ENCODE results near the gene DENND2C. TPM values are rescaled to one million over a fixed set of nuclear protein-coding genes. Genes with fewer than 3 reads are reported as not detected.

DENND2C gene, protein sequence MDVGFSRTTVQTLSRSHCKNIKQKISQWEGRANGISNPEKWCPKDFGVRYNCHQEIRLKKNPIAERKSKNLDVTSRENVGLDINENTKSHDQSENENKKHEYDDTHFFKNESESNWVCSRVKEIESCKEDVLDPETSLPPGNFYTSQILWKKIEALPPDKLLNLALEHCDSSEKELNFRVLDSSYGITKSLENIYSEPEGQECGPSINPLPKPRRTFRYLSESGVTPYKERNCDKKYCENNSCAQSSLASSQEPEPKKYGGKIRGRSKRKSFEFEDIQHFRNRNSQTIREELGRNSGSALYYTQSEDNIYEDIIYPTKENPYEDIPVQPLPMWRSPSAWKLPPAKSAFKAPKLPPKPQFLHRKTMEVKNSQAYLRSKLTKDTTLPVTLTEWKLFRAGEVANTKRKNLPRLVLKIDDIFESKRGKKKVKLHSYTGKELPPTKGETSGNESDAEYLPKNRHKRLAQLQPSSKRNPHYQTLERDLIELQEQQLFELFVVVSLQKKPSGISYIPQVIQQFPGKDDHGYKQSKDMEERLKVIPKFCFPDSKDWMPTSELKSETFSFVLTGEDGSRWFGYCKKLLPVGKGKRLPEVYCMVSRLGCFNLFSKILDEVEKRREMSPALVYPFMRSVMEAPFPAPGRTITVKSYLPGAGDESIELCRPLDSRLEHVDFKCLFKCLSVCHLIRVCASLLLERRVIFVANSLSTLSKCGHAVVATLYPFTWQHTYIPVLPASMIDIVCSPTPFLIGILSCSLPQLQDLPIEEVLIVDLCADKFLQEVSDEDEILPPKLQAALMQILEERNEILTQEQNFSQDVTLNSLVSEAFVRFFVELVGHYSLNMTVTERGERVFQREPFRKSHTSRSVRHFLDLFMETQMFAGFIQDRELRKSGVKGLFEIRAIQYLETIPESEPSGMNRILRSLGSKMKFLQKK
- total RNA-seq (1 to 10 TPM in 1 of 5 donors, under 1 TPM in 4; 0.61 to 1.5 (median 0.79) TPM), total RNA-seq (0.57 to 5.9 (median 2.9) reads per million in 29 experiments)
- total RNA-seq (2013) = 1.8 TPM

- no peaks in the 10 kb centered on the region for H3K9me3 Mint-ChIP-seq
- DNase-seq = peak in 1 of 35 experiments; percentile 1
These were observed at the start of gene DENND2C for GRCh38 chr1:114669562-114670082. TSS of gene DENND2C (minus strand) at chr1:114670049. CDS start at chr1:114625984, 44,065 bp downstream.

GRCh38 chr1:114719424-114719787, 49.6 kb upstream of the DENND2C start:
- H3K4me3 Mint-ChIP-seq = no peak overlapping the region
- peaks cover 56% of the 10 kb centered on the region for H3K36me3 Mint-ChIP-seq
- ChIA-PET CTCF (interaction anchor here in 1 of 2 donors (0.6 to 2.1 kb wide), 3 partner anchors 32 to 884 kb away, joined by 3 to 8 read pairs (median 3); partner anchors contain the start of gene BCAS2), POLR2A (interaction anchor here (0.5 to 1.3 kb wide), 7 partner anchors 22 to 378 kb away, joined by 3 read pairs; no protein-coding TSS in a partner anchor)
- H3K27me3 Mint-ChIP-seq = no peaks in the 10 kb centered on the region
- DNase-seq (no peak), ATAC-seq (replicated peaks in 1 of 4) (no peak)
- Histone ChIP-seq H3K4me1 (ENCODE audit: control insufficient read depth in 1 of 2, extremely low read depth in 1 of 2, insufficient read depth in 2 of 2, low read length in 2 of 2) (peaks cover 15% of the 10 kb centered on the region in 2 experiments), H3K9me3 (no peaks in the 10 kb centered on the region), H3K36me3 (ENCODE audit: control insufficient read depth in 2 of 2, extremely low read depth in 1 of 2, insufficient read depth in 1 of 2, low read length in 1 of 2) (peaks cover 14 to 67% of the 10 kb centered on the region in 2 donors), H3K27me3 (replicated peaks in 1 of 2; ENCODE audit: control insufficient read depth in 2 of 2, extremely low read depth in 1 of 2, insufficient read depth in 2 of 2, low read length in 1 of 2) (no peaks in the 10 kb centered on the region), H3K4me3 (ENCODE audit: control insufficient read depth in 1 of 2, extremely low read depth in 1 of 2, low read length in 1 of 2) (no peak overlapping the region), H3K27ac (ENCODE audit: low read length) (no peak overlapping the region)
- peaks cover 20 to 23% (median 22%) of the 10 kb centered on the region in 3 donors for H3K4me1 Mint-ChIP-seq
- H3K9me3 Mint-ChIP-seq = no peaks in the 10 kb centered on the region
- WGBS (ENCODE audit: insufficient coverage) = 87% methylated on average over 3 of the region's 3 CpGs
- no peak overlapping the region for H3K27ac Mint-ChIP-seq

More at GRCh38 chr1:114669562-114670082, at the start of gene DENND2C:
- Histone ChIP-seq H3K27ac (ENCODE audit: low read length) (peak within 1 kb of the TSS; percentile 21), H3K4me1 (ENCODE audit: control insufficient read depth in 1 of 2, extremely low read depth in 1 of 2, insufficient read depth in 2 of 2, low read length in 2 of 2) (peaks cover 0 to 11% of the 10 kb centered on the region in 2 experiments), H3K36me3 (ENCODE audit: control insufficient read depth in 2 of 2, extremely low read depth in 1 of 2, insufficient read depth in 1 of 2, low read length in 1 of 2) (no peaks in the 10 kb centered on the region), H3K27me3 (replicated peaks in 1 of 2; ENCODE audit: control insufficient read depth in 2 of 2, extremely low read depth in 1 of 2, insufficient read depth in 2 of 2, low read length in 1 of 2) (peaks cover 6 to 16% of the 10 kb centered on the region in 2 experiments), H3K9me3 (no peaks in the 10 kb centered on the region), H3K4me3 (ENCODE audit: control insufficient read depth in 1 of 2, extremely low read depth in 1 of 2, low read length in 1 of 2) (peak within 1 kb of the TSS; percentile 76 to 82)
- Mint-ChIP-seq H3K4me3 (peak within 1 kb of the TSS; percentile 89 to 96 (median 94)), H3K27ac (peak within 1 kb of the TSS; percentile 9 to 79), H3K36me3 (no peaks in the 10 kb centered on the region), H3K4me1 (peaks cover 0 to 10% (median 9%) of the 10 kb centered on the region in 3 donors), H3K27me3 (peaks cover 11 to 12% of the 10 kb centered on the region in 2 donors)
- ATAC-seq (replicated peaks in 1 of 4) = peak; percentile 46 to 68 (median 58)
- ChIA-PET CTCF (interaction anchor here (0.6 to 1.0 kb wide), 5 partner anchors 8 to 88 kb away, joined by 3 to 6 read pairs (median 3); partner anchors contain the start of gene BCAS2 (in 1 of the 2)), POLR2A (interaction anchor here in 1 of 2 donors (1.1 kb wide), 1 partner anchor 47 kb away, joined by 4 read pairs; the partner anchor contains the start of gene NRAS)
- WGBS (ENCODE audit: insufficient coverage) = 1% methylated on average over 48 of the region's 50 CpGs

DNA sequence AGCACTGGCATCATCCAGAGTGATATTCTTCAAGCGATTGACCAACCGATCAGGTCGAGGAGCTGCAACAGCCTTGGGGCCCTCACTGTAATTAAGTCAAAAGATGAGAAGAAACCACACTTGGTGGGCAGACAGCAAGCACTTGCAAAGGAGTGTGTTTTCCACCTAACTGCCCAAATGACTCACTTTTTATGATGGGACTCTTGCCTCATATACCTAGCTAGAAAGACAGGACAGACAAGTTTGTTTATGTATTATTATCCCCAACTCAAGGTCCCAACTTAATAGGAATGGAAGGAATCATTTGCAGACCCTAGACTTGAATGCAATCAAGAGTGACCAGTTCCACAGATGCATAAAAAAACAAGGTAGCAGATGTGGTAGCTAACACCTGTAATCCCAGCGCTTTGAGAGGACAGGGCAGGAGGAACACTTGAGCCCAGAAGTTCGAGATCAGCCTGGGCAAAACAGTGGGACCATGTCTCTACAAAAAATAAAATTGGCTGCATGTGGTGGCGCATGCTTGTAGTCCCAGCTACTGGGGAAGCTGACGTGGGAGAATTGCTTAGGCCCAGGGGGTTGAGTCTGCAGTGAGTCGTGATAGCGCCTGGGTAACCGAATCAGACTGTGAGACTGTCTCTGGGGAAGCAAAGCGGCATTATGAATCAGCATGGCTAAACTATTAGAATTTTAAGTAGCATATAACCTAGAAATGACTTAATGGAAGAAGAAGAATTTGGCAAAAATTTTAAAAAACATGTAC, 49.0 kb upstream of the DENND2C start:
- H3K9me3 Mint-ChIP-seq = no peaks in the 10 kb centered on the region
- WGBS (ENCODE audit: insufficient coverage) = 95% methylated on average over 6 of the region's 11 CpGs
- H3K27me3 Mint-ChIP-seq = no peaks in the 10 kb centered on the region
- H3K9me3 ChIP-seq = no peaks in the 10 kb centered on the region
- CTCF ChIA-PET = interaction anchor here in 1 of 2 donors (0.6 to 2.1 kb wide), 2 partner anchors 32 to 883 kb away, joined by 3 to 8 read pairs; no protein-coding TSS in a partner anchor
- H3K27me3 ChIP-seq (replicated peaks in 1 of 2; ENCODE audit: control insufficient read depth in 2 of 2, extremely low read depth in 1 of 2, insufficient read depth in 2 of 2, low read length in 1 of 2) = no peaks in the 10 kb centered on the region
- H3K4me3 ChIP-seq (ENCODE audit: control insufficient read depth in 1 of 2, extremely low read depth in 1 of 2, low read length in 1 of 2) = no peak overlapping the region
- no peak overlapping the region for H3K27ac Mint-ChIP-seq
- peaks cover 14 to 61% of the 10 kb centered on the region in 2 donors for H3K36me3 ChIP-seq (ENCODE audit: control insufficient read depth in 2 of 2, extremely low read depth in 1 of 2, insufficient read depth in 1 of 2, low read length in 1 of 2)
- peaks cover 21 to 28% (median 26%) of the 10 kb centered on the region in 3 donors for H3K4me1 Mint-ChIP-seq
- ATAC-seq (replicated peaks in 1 of 4) = no peak
- peaks cover 15% of the 10 kb centered on the region in 2 experiments for H3K4me1 ChIP-seq (ENCODE audit: control insufficient read depth in 1 of 2, extremely low read depth in 1 of 2, insufficient read depth in 2 of 2, low read length in 2 of 2)
- POLR2A ChIA-PET = interaction anchor here (0.6 kb wide), 4 partner anchors 31 to 378 kb away, joined by 3 read pairs; no protein-coding TSS in a partner anchor
- no peak overlapping the region for H3K4me3 Mint-ChIP-seq
- H3K36me3 Mint-ChIP-seq = peaks cover 57% of the 10 kb centered on the region
- no peak for DNase-seq
- no peak overlapping the region for H3K27ac ChIP-seq (ENCODE audit: low read length)

DNA sequence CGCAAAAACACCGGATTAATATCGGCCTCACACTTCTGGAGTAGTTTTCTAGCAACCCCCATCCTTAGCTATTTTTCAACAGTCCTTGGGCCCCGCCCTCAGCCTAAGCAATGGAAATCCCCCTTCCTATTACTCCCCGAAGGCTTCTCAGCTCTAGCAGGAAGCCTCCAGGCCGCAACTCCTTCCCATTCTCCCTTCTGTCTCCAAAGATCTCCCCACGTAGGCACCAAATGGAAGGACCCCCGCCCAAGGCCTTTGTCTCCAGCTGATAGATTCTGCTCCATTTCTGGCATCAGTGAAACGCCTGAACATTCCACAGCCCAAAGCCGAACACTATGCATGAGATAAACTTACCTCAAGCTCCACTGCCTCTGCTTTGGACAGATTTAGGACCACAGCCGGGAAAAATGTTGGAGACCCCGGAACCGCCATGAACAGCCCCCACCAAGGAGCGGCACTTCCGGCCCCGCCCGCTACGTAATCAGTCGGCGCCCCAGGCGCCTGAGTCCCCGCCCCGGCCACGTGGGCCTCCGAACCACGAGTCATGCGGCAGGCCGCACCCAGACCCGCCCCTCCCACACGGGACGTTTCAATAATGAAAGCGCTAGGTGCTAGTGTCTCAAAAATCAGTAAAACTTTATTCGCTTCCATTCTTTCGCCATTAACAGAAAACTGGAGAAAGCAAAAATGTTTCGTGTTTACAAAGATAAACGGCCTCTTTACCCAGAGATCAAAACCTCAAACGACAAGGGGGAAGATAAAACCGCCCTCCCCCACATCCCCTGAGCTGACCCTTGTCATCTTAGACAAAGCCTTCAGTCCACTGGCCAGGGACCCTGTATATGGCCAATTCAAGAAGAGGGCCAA, 46.7 kb upstream of the DENND2C start, which contains the start of gene NRAS:
NRAS (minus strand) TSS at position 468 of the 867 bp plus-strand sequence. CDS start 611 bp downstream, outside the sequence.
- DNase-seq (peak; percentile 89 to 96 (median 95)), ATAC-seq (replicated peaks in 1 of 4) (peak; percentile 95 to 99 (median 98))
- Histone ChIP-seq H3K27me3 (replicated peaks in 1 of 2; ENCODE audit: control insufficient read depth in 2 of 2, extremely low read depth in 1 of 2, insufficient read depth in 2 of 2, low read length in 1 of 2) (no peaks in the 10 kb centered on the region), H3K9me3 (no peaks in the 10 kb centered on the region), H3K27ac (ENCODE audit: low read length) (peak within 1 kb of the TSS; percentile 98), H3K36me3 (ENCODE audit: control insufficient read depth in 2 of 2, extremely low read depth in 1 of 2, insufficient read depth in 1 of 2, low read length in 1 of 2) (peaks cover 21 to 56% of the 10 kb centered on the region in 2 donors), H3K4me3 (ENCODE audit: control insufficient read depth in 1 of 2, extremely low read depth in 1 of 2, low read length in 1 of 2) (peak within 1 kb of the TSS; percentile 83 to 86), H3K4me1 (ENCODE audit: control insufficient read depth in 1 of 2, extremely low read depth in 1 of 2, insufficient read depth in 2 of 2, low read length in 2 of 2) (peaks cover 15% of the 10 kb centered on the region in 2 experiments)
- H3K4me1 Mint-ChIP-seq = peaks cover 26 to 32% (median 30%) of the 10 kb centered on the region in 3 donors
- no peaks in the 10 kb centered on the region for H3K27me3 Mint-ChIP-seq
- ChIA-PET CTCF (interaction anchor here (0.5 to 1.3 kb wide), 7 partner anchors 44 to 786 kb away, joined by 3 to 5 read pairs (median 3); partner anchors contain the start of genes BCAS2 (in 1 of the 2) and SIKE1 (in 1 of the 2)), POLR2A (interaction anchor here (0.5 to 2.4 kb wide), 10 partner anchors 13 to 905 kb away, joined by 3 to 13 read pairs (median 4); partner anchors contain the start of genes BCAS2 (in 2 of the 2), SIKE1 (in 2 of the 2) and DENND2C (in 1 of the 2))
- H3K4me3 Mint-ChIP-seq = peak within 1 kb of the TSS; percentile 91 to 99 (median 96)
- WGBS (ENCODE audit: insufficient coverage) = under 1% methylated on average over 25 of the region's 38 CpGs
- no peaks in the 10 kb centered on the region for H3K9me3 Mint-ChIP-seq
- H3K27ac Mint-ChIP-seq = peak within 1 kb of the TSS; percentile 95
- peaks cover 54% of the 10 kb centered on the region for H3K36me3 Mint-ChIP-seq
